ENCODE data around the gene HLCS. TPM values are rescaled to one million over a fixed set of nuclear protein-coding genes. Genes with fewer than 3 reads are reported as not detected.

The HLCS gene
- total and polyA plus RNA-seq, 2 of the 8 experiments (the other 6 are each of a cell fraction or from before 2014, with no cell fraction given): 4.7 to 12.2 TPM

DNA sequence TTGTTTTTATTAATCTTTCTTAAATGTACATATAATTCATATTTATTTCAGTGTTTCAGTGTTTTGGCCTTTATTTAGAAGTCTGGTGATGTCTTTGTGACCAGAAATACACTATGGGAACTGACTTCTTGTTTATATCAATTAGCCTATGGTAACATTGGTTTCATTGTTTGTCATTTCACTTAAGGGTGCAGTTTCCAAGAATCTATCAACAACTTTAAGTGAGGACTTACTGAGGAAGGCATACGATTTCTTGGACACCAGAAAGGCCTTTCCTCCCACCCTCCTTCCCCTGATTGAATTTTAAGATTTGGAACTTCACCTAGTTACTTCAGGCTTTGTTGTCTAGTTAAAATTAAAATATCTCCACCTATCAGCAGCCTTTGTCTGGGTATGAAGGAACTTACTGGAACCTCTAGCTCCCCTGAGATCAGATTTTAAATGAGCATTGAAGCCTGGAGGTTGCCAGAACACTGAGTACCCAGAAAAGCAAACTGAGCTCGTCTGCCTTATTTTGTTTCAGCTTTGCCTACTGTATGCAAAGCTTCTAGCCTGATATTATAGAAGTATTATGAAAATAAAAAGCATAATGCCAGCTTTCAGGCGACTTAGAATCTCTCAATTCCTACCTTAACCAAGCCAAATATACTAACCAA, 34.2 kb downstream of the HLCS start:
- no peak overlapping the region for H2BK12ac ChIP-seq (ENCODE audit: low read depth, low read length)
- H3K14ac ChIP-seq (ENCODE audit: insufficient read length): no peak overlapping the region
- no peak overlapping the region for H2AK5ac ChIP-seq (ENCODE audit: low read depth, low read length)
- H3K18ac ChIP-seq (ENCODE audit: extremely low read depth, low read length): no peak overlapping the region
- no peaks in the 10 kb centered on the region for H3K27me3 ChIP-seq (replicated peaks in 1 of 4; ENCODE audit: control insufficient read depth in 3 of 4, extremely low read depth in 1 of 4, insufficient read depth in 3 of 4, low read length in 3 of 4)
- H4K20me1 ChIP-seq (replicated peaks in 1 of 2; ENCODE audit: control insufficient read depth in 1 of 2, insufficient read depth in 2 of 2, low read length in 2 of 2): peaks cover 2% of the 10 kb centered on the region in 2 experiments
- H3K9me3 ChIP-seq (ENCODE audit: insufficient read depth in 2 of 2, low read depth in 1 of 2, low read length in 1 of 2): no peaks in the 10 kb centered on the region
- no peak overlapping the region for H2BK15ac ChIP-seq (ENCODE audit: low read length)
- H3K4me3 ChIP-seq (ENCODE audit: extremely low read depth in 1 of 4, insufficient read depth in 2 of 4, low read depth in 3 of 4, low read length in 4 of 4): no peak overlapping the region
- 86% methylated on average over 3 of the region's 3 CpGs; no CpG with 5 or more reads in 1 of the 2 experiments for WGBS, 2 experiments (ENCODE audit: extremely low coverage in 1 of 2, insufficient coverage in 1 of 2, insufficient read length in 1 of 2, insufficient replicate concordance in 2 of 2, low coverage in 1 of 2, low lambda C conversion rate in 2 of 2, missing lambda C conversion rate in 1 of 2)
- H3K9ac ChIP-seq (replicated peaks in 1 of 4; ENCODE audit: extremely low read depth in 1 of 4, low read depth in 3 of 4, low read length in 3 of 4): no peak overlapping the region
- peaks cover 0 to 5% (median 0%) of the 10 kb centered on the region in 4 experiments; a peak in 1 of 8 replicates for H3K36me3 ChIP-seq (ENCODE audit: control insufficient read depth in 2 of 4, insufficient read depth in 4 of 4, low read length in 3 of 4)
- H4K5ac ChIP-seq (ENCODE audit: insufficient read length, low read depth, low read length): no peak overlapping the region
- no peaks in the 10 kb centered on the region; a peak in 1 of 7 replicates for H3K4me1 ChIP-seq (replicated peaks in 1 of 4; ENCODE audit: control insufficient read depth in 3 of 4, insufficient read depth in 4 of 4, low read length in 3 of 4)
- H2BK120ac ChIP-seq (replicated peaks; ENCODE audit: low read depth, low read length): no peak overlapping the region
- H3K23ac ChIP-seq (ENCODE audit: insufficient read length): no peak overlapping the region
- no peak overlapping the region for H3K4ac ChIP-seq (replicated peaks; ENCODE audit: insufficient read length, low read depth, low read length)
- no peak overlapping the region for H3K4me2 ChIP-seq (ENCODE audit: insufficient read depth in 1 of 2, low read depth in 2 of 2, low read length in 2 of 2)
- DNase-seq (ENCODE audit: low read depth in 1 of 2, low spot score in 2 of 2): no peak
- TF ChIP-seq, protein P1, sequence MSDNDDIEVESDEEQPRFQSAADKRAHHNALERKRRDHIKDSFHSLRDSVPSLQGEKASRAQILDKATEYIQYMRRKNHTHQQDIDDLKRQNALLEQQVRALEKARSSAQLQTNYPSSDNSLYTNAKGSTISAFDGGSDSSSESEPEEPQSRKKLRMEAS (IDR thresholded peaks at IDR 0.05): no peak
- TF ChIP-seq RXRA (IDR thresholded peaks at IDR 0.05; ENCODE audit: insufficient read depth, low read depth, low read length) (no peak), ASH2L (IDR thresholded peaks at IDR 0.05; ENCODE audit: low read length) (no peak), PHF8 (conservative IDR thresholded peaks at IDR 0.05; ENCODE audit: low read depth, low read length) (no peak), NANOG (IDR thresholded peaks at IDR 0.05; ENCODE audit: insufficient read depth, low read depth, low read length, poor library complexity, severe bottlenecking) (no peak)
- H3K27ac ChIP-seq (ENCODE audit: low read depth, low read length): no peak overlapping the region
- ChIA-PET CTCF (ENCODE audit: partially characterized antibody) (interaction anchor here (0.9 to 1.2 kb wide), 2 partner anchors 10 to 15 kb away, joined by 3 to 6 read pairs; no protein-coding TSS in a partner anchor), POLR2A (ENCODE audit: partially characterized antibody) (no interaction called here)
- no peak overlapping the region for H4K8ac ChIP-seq (ENCODE audit: extremely low read depth, insufficient read depth, low read length)
- no peaks in the 10 kb centered on the region for H3K79me2 ChIP-seq (ENCODE audit: control insufficient read depth in 1 of 2, insufficient read depth in 2 of 2, low read length in 2 of 2)
- no peak for FAIRE-seq
- no peak overlapping the region for H4K91ac ChIP-seq (replicated peaks; ENCODE audit: insufficient read length, low read length)
- H3K56ac ChIP-seq (replicated peaks; ENCODE audit: insufficient read length, low read depth, low read length): no peak overlapping the region
- H3K23me2 ChIP-seq (ENCODE audit: low read depth, low read length): no peaks in the 10 kb centered on the region
- H2BK5ac ChIP-seq (ENCODE audit: low read depth, low read length): no peak overlapping the region
- no peak overlapping the region for H2BK20ac ChIP-seq (ENCODE audit: low read length)
- no peaks in the 10 kb centered on the region for H3K79me1 ChIP-seq (ENCODE audit: low read depth, low read length)
- H2AFZ ChIP-seq (ENCODE audit: low read length): no peak overlapping the region

Measured in H1 (cell line).